Activated CD4-positive, alpha-beta T cell treated with anti-CD3 and anti-CD28 coated beads, Interleukin-2, amount 50 U/mL, for 24 hours (primary cell): ENCODE measurements around the gene E2F6.

ENCODE experiments used
- DNase-seq, 2 donors: peaks; one replicate each; pipeline ENCODE4 v3.0.0-alpha.2; 2020; ENCODE audit warnings: low read depth in 1 of 2, low spot score in 1 of 2

E2F6 gene

DNA sequence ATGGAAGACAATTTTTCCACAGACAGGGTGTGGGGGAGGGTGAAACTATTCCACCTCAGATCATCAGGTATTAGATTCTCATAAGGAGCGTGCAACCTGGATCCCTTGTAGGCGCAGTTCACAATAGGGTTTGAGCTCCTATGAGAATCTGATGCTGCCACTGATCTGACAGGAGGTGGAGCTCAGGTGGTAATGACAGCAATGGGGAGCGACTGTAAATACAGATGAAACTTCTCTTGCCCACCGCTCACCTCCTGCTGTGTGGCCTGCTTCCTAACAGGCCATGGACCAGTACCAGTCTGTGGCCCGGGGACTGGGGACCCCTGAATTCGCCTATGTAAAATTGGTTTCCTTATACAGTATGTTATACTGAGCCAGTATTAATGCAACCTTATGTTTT lies 27.3 kb upstream of the E2F6 start:
- no peak for DNase-seq

DNA sequence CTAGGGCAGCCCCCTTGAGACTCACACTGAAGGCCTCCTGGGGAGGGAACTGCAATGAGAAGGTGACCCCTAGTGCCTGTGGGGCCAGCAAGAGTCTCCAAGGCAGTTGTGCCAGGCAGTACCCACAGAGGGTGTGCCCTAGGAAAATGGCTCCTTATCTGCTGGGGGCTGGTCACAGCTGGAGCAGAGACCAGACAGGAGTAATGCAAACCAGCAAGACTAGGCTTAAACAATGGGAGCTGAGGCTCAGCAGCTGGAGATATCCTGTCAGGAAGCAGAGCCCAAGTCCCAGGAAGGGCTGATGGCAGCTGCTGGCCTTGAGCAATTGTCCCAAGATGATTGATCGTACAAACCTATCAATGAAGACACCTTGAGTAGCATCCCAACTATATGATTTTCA lies 26.8 kb upstream of the E2F6 start:
- DNase-seq = no peak

DNA sequence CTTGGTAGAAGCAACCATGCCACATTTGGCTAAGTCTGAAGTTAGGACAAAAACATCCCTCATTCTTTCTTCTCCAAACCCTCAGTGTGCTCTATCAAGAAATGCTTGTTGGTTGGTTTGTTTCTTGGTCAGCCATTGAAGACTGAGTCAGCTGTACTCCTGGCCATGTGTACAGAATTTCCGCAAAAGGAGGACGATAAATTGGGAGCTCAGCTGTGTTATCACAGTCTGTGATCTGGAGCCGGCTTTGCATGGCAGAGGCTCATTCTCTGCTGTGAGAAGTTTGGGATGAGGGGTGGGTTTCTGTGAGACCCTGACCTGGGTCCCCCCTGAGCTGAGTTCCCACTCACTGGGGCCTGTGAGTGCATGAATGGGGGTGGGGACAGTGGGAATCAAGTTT lies 26.3 kb upstream of the E2F6 start:
- DNase-seq = no peak

DNA sequence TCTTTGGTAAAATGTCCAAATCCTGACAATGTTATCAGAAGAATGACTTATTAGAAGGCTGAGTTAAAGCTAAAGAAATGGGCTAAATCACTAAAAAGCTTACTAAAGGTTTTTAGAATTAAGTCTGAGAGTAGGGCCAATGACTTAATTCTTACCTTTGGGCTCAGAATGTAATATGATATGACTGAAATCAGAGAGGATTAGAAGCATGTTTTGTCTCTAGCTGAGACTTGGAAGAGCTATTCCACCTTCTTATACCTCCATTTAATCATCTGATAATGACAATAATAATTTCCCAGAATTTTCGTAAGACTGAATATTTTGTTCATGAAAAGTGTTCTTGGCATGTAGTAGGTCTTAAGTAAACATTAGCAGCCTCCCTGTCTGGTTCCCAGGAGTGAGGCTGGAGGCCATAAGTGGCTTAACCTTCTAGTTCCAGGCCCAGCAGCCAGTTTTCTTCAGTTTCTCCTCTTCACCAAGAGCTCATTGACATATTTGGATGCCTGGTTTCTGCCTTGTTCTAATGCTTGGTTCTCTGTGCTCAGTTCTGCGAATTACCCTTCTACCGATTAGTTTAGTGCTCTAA lies 25.5 kb upstream of the E2F6 start:
- no peak for DNase-seq

DNA sequence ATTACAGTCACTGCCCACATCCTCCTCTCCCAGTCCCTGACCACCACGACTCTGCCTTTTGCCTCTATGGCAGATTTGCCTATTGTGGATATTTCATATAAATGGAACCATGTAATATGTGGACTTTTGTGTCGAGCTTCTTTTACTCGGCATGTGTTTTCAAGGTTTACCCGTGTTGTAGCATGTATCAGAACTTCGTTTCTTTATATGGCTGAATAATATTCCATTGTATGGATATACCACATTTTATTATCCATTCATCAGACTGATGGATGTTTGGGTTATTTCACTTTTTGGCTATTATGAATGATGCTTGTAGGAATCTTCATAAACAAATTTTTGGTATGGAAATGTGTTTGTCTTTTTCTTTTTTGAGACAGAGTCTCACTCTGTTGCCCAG lies 24.2 kb upstream of the E2F6 start:
- DNase-seq = no peak

DNA sequence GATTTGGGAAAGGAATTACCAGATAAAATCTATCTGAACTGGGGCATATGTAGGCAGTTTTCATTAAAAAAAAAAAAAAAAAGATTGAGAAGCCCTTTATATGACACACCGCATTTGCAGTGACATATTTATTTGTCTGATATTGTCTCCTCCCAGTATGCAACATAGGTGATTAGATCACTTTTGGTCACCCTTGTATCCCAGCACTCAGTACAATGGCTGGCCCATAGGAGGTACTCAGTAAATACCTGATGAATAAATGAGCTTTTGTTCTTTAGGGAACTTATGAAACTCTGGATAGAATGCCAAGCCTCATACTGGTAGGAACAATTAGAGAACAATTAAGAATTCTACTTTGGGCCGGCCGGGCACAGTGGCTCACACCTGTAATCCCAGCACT lies 22.8 kb upstream of the E2F6 start:
- no peak for DNase-seq

DNA sequence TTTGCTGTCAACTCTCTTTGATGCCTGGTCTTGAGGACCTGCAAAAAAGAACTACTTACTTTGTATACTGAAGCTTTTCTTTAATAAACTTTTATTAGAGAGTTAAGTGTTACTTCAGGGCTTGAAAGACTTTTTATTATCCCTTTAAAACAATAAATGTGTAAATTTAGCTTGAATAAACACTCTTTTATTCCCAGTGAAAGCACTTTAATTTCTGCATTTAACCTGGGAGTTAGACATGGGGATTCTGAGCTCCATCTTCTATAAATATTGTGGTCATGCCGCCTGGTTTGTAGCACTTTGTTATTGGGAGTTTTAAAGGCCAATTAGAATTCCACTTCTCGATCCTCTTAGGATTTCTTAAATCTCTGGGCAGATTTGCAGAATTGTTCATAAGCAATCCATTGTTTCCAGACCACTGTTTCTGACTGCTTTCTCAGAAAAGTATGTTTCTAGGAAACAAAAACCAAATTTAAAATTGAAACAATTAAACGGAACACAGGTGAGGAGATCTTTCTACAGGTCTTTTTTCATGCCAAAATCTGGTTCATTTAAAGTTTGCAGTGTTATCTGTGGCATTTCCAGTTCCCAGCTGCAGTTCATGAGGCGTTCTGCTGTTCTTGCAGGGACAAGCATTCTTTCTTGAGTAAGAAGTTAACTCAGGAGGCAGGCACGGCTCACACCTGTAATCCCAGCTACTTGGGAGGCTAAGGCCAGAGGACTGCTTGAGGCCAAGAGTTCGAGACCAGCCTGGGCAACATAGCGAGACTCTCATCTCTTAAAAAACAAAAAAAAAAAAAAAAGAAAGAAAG lies 18.1 kb upstream of the E2F6 start:
- no peak for DNase-seq

DNA sequence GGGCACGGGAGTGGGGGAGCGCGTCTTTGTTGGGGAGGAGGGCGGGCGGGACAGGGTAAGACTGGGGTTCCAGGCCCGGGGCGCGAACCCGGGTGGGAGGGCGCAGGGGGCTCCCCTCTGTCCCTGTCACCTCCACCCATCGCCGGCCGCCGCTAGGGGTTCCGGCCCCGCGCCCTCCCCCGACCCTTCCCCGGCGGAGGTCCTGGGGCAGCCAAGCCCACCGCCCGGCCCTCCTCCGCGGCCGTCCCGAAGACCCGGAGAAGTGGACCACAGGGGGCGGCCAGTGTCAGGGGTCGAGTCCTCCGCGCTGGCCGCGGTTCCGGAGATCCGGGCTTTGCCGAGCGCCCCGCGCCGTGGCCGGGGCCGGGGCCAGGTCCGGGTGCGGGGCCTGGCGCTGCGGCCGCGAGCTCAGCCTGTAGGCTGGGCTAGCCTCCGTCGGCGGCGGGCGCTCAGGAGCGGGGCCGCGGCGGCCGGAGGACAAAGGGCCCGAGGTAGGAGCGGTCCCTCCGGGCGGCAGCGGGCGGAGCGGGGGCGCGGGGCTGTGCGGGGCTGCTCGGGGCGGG lies 16.6 kb upstream of the E2F6 start:
- no peak for DNase-seq

DNA sequence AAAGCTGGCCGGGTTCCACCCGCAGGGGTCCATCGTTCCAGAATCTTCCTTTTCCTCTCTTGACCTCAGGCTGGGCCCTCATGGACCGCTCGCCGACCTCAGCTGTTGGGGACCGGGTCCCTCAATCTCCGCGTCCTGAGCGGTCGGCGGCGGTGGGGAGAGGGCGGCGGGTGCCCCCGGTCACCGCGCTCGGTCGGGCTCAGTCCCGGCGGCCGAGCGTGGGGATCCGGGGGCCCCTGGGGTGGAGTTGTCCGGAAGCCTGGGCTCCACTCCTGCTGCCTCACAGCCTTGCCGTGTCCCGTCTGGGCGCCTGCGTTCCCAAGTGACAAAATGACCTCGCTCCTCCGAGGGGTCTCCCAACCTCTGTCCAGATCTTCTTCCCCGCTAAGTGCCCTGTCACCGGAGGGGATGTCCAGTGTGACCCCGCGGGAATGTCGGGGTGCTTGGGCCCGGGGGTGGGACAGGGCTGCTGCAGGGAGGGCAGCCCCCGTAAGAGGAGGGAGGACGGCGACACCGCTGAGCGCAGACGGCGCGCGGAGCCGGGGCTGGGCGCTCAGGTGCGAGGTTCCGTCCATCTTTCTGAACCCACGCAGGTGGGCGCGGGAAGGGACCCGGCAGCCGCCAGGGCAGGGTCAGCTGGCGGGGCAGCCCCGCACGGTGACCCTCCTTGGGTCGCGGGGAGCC lies 16.0 kb upstream of the E2F6 start:
- DNase-seq = no peak

DNA sequence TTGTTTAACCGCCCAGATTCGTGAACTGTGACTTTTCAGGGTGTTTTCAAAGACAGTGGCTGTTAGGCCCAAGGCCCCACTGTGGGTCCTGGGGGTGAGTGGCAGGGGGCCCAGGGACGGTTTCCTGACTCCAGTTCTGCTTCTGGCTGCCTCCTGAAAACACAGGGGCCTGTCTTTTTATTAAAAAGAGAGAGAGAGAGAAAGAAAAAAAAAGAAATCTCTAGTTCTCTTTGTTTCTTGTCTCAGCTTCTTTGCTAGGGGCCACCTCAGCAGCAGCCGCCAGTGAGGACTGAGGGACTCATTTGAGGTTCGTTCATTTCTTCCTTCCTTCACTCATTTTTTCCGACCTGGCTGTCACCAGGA lies 15.4 kb upstream of the E2F6 start:
- no peak for DNase-seq

DNA sequence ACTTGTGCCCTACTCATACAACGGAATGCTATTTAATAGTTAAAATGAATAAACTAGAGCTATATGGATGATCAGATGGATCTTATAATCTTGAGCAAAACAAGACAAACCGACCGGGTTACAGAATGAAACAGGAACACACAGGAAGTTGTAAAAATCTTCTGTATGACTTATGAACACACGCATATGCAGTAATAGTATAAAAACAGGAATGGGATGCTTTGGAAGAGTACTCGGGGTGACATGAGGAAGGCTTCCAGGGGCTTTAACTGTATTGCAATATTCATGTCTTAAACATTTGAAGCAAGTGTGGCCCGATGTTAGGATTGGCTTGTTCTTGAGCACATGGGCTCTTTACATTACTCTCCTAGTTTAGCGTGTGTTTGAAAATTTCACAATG lies 14.9 kb upstream of the E2F6 start:
- no peak for DNase-seq

DNA sequence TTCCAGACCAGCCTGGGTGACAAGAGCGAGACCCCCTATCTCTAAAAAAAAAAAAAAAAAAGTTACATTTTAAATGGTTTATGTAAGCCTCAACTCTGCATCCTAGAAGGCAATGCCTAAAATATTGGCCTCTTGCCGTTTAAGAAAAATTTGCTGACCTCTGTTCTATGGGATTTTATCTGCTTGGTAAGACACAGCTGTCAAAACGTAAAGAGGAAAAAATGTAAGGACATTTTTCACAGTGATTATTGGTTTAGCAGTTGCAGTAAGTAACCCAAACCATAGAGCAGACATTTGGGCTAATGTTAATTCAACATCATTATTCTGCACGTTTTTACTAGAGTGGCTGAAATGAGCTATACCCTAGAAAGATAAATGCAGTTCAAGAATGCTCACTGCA lies 14.4 kb upstream of the E2F6 start:
- DNase-seq = no peak

DNA sequence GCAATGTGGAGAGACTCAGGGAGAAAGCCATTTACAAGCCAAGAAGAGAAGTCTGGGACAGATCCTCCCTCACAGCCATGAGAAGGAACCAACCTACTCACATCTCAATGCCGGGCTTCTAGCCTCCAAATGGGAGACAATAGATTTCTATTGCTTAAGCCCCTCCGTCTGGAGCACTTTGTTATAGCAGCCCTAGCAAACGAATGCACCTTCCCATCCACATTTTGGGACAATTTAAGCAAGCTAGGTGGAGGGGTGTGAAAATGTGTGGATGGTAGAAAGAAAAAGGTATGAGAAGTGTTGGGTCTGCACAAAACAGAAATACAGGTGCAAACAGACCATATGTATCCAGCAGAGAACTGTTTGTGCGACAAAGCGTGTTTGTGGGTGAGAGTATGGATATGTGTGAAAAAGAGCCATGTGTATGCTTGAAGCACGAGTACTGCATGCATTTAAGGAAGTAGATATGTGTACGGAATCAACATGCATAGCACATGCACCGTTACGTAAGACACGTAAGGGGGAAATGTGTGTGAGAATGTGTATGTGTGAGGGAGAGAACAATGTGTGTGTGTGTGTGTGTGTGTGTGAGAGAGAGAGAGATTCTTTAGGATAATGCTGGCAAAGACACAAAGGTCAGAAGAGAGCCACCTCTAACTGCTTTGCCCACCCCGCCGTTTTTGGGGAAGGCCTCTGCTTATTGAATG lies 13.1 kb upstream of the E2F6 start:
- DNase-seq = no peak

DNA sequence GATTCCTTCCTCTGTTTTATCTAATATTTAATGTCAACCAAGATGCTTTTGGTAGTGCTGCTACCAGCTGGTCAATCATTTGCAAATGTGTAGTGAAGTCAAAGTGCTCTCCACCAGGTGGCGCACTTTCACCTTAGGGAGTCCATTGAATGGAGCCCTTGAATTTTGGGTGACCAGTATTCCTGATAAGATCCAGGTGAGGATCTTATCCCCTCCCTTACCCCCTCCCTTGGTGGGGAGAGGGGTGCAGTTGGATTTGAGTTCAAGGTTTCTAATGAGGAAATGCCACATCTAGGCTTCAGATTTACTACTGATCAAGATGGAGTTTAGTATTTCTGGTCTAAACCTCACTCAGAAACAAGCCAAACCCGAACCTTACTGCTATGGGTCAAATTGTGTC lies 12.0 kb upstream of the E2F6 start:
- peak; percentile 68 to 81 for DNase-seq

DNA sequence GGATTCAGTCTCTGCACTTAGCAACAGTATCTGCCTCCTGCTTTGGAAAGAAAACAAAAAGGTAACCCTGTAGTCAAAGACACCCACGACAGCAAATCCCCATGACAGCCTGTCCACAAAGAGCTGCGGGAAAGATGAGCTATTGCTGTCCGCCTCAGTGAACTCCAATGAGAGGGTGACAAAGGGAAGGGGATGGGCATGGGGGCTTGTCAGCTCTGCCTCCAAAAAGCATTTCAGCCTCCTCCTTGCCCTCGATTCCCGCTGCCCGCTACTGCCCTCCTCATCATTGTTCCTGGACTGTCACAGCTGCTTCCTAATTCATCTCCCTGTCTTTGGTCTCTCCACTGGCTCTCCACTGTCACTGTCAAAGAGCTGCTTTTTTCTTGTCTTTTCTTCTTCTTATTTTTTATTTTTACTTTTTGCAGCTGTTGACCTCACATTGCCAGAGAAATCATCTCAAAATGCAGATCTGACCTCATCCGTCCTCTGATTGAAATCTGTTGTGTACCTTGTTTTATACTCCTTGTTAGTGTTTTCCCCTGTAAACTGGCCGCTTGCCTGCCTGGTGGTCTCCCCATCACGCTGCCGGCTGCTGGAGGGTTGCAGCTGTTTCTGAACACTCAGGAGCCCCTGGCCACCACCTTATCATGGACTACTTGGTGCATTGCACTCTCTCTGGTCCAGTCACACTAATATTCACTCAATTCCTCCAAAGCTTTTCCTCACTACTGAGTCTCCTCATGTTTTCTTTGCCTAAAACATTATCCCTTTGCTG lies 7.9 kb upstream of the E2F6 start:
- no peak for DNase-seq

DNA sequence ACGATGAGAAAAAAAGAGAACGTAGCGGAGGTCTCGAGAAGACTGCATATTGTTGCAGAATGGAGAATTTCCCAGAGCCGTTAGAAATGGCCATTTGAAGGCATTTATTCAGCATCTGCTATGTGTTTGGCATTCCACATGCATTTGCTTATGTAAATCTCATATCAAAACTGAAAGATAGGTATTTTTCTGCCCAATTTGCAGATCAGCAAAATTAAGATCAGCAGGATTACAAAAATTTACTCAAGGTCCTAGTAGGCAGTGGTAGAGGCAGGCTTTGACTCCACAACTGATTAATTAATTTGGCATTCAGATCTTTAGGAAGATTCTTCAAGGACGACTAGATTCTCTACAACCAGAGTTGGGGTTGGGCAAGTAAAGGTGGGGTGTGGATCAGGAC lies 1.8 kb upstream of the E2F6 start:
- no peak for DNase-seq

DNA sequence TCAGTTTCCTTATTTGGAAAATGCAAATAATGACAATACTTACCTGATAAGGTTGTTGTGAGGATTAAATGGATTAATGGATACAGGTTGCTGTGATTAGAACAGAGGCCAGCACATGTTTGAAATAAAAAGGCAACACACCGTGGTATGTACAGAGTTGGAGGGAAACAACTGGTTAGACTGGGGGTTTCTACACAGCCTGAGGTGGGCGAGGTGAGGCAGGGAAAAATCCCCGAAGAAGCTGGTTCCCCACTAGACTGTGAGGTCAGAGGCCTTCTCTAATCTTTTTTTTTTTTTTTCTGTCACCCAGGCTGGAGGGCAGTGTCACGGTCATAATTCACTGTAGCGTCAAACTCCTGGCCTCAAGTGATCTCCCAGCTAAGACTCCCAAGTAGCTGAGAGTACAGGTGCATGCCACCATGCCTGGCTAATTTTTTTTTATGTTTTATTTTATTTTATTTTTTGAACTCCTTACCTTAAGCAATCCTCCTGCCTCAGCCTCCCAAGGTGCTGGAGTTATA lies 1.2 kb upstream of the E2F6 start:
- no peak for DNase-seq

DNA sequence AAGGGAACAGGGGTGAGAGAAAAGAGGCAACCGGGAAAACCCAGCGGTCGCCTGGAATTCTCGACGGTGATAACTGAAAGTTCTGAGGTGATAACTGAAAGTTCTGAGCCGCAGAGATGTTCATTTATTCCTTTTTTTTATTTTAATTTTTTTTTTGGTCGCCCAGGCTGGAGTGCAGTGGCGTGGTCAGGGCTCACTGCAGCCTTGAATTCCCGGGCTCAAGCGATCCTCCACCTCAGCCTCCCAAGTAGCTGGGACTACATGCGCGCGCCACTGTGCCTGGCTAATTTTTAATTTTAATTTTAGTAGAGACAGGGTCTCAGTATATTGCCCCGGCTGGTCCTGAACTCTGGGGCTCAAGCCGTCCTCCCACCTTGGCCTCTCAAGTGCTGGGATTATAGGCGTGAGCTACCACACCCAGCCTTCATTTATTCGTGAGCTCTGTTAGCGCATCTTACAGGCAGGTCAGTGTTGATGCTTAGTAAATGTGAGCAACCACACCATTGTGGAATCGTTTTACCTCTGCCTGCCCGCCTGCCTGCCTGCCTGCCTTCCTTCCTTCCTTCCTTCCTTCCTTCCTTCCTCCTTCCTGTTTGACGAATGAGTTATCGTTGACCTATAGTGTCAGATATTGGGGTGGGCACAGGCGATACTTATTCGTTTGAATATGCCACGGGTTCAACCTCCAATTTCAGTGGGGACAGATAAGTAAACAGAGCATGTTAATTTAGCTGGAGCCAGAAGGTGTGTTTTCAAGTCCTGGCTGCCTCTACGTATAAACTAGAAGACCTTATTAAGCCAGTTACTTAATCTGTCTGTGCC lies 557 bp upstream of the E2F6 start:
- no peak for DNase-seq

DNA sequence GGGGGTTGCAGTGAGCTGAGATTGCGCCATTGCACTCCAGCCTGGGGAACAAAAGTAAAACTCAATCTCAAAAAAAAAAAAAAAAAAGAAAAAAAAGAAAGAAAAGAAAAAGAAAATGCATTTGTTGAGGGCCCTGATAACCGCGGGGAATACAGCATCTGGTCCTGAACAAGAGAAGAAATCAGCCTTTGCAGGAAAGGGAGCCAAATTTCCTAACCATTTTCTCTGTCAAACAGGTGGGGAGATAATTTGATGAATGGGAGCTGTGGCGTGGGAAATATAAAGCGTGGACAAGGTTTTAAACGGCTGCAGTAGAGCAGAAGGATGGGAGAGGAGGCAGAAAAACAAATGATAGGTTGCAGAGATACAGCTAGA lies 864 bp downstream of the E2F6 start:
- no peak for DNase-seq

DNA sequence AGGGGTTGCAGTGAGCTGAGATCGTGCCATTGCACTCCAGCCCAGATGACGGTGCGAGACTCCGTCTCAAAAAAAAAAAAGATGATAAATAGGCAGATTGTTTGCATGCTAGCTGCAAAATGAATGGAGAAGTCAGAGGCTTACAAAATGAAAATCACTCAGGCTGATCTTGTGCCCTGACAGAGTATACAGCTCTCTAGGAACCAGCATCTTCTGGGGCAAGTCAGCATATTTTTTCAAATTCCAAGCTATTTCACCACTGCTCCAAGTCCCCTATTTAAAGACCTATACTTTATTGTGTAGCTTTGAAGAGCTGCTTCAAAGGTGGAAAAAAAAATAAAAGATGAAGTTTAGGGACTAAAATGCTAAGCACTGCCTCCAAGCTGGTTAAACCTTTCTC lies 6.1 kb downstream of the E2F6 start:
- no peak for DNase-seq
